GM18502 (cell line): Measurements from ENCODE around the gene ZSWIM8.
"Not testable (repeated sequence)": the region's sequence is repeated elsewhere in the genome, so short reads cannot be mapped to it uniquely, and the experiment has no call there.

Source experiments
- ATAC-seq: cut with Tn5 transposase; IDR thresholded peaks from one replicate; pipeline ENCODE4 v1.9.1; 2021; ENCODE audit warnings: mild to moderate bottlenecking; ENCODE audit not compliant: unreplicated experiment, poor library complexity

The ZSWIM8 gene

DNA sequence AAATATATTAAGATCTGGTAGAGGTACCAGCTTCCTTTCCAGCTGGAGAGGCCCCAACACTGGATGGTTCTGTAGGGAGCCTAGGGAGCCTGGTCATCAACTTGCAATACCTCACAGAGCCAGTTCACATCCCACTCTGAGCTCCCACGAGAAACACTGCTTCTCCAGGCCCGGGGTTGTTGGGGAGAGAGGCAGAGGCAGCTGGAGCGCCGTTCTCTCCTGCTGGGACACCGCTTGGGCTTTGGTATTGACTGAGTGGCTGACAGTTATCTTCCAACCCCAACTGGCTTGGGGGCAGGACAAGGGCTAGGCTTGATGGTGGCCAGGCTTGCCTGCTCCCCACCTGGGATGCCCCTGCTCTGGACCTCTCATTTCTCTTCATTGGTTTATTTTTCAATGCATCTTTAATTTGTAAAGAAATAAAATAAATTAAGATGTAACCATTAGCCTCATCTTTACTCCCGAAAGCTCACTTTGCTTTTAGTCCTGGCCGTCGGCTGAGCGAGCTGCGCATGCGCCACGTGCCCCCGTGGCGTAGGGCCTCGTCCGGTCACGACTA, 13.6 kb upstream of the ZSWIM8 start:
- peak; percentile 42 for ATAC-seq

DNA sequence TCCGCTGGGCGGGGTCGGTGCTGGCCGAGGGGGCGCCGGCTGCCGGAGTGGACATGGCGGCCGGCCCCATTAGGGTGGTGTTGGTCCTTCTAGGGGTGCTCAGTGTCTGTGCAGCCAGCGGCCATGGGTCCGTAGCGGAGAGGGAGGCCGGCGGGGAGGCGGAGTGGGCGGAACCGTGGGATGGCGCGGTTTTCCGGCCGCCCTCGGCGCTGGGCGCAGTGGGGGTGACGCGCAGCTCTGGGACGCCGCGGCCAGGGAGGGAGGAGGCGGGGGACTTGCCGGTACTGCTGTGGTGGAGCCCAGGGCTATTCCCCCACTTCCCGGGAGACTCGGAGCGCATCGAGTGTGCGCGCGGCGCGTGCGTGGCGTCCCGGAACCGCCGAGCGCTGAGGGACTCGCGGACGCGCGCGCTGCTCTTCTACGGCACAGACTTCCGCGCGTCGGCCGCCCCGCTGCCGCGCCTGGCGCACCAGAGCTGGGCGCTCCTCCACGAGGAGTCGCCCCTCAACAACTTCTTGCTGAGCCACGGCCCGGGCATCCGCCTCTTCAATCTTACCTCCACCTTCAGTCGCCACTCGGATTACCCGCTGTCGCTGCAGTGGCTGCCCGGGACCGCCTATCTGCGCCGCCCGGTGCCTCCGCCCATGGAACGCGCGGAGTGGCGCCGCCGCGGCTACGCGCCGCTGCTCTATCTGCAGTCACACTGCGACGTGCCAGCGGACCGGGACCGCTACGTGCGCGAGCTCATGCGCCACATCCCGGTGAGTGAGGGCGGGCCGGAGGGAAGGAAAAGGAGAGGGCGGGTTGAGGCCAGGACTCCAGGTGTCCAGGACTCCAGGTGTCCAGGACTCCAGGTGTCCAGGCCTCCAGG, 12.9 kb upstream of the ZSWIM8 start:
- ATAC-seq: peak; percentile 67

DNA sequence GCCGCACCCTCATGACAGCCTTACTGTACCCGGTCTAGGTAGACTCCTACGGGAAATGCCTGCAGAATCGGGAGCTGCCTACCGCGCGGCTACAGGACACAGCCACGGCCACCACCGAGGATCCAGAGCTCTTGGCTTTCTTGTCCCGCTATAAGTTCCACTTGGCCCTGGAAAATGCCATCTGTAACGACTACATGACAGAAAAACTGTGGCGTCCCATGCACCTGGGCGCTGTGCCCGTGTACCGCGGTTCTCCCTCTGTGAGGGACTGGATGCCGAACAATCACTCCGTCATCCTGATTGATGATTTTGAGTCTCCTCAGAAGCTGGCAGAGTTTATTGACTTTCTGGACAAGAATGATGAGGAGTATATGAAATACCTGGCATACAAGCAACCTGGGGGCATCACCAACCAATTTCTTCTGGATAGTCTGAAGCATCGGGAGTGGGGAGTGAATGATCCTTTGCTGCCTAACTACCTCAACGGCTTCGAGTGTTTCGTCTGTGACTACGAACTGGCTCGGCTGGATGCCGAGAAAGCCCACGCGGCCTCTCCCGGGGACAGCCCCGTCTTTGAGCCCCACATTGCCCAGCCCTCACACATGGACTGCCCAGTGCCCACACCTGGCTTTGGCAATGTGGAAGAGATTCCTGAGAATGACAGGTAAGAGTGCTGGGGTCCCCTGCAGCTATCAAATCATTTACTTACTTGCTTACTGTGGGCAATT, 12.1 kb upstream of the ZSWIM8 start:
- ATAC-seq: peak; percentile 2

DNA sequence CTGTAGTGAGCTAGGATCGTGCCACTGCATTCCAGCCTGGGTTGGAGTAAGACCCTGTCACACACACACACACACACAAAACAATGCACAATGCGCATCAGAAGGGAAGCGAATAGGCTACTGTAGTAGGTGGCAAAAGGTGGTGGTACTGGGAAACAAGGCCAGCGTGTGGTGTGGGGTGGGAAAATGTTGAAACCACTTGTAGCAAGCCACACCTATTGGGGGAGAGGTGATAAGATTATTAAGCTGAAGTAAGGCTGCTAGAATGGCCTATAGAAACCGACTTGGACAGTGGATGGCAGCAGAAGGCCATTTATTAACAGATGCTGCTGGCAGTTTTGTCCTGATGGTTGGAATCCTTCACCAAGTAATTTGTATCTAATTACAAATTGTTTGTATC, 10.8 kb upstream of the ZSWIM8 start:
- no peak for ATAC-seq

DNA sequence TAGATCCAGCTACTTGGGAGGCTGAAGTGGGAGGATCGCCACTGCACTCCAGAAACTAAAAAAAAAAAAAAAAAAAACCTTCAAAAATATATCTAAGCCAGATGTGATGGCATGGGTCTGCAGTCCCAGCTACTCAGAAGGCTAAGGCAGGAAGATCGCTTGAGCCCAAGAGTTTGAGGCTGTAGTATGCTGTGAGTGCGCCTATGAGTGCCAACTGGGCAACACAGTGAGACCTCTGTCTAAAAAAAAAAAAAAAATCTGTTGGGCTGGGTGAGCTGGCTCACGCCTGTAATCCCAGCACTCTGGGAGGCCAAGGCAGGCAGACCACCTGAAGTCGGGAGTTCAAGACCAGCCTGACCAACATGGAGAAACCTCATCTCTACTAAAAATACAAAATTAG, 6.4 kb upstream of the ZSWIM8 start:
- no peak for ATAC-seq

DNA sequence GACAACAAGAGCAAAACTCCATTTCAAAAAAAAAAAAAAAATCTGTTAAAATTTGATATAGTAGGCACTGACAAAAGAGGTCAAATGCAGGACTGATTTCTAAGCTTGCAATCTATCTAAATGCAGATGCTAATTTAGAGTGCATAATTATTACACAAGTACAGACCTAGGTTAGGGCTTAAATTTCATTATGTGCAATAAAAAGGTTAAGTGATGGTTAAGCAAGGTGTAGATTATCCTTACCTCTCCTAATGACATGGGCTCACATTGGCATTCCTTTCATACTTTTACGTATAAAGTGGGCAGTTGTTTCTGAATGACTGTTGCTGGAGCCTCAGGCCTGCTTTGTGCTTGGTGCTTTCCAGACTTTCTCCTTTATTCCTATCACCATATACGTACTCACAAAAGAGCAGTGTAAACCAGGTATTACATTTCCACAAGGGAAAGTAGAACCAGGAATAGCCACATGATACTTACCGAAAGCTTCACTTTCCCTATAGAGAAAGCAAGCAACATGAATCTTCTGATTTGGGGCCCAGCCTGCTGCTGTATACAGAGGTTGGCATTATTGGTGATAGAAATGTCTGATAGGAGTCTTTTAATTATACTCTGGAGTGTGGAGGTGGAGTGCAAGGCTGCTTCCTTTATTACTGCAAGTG, 5.7 kb upstream of the ZSWIM8 start:
- ATAC-seq: no peak

DNA sequence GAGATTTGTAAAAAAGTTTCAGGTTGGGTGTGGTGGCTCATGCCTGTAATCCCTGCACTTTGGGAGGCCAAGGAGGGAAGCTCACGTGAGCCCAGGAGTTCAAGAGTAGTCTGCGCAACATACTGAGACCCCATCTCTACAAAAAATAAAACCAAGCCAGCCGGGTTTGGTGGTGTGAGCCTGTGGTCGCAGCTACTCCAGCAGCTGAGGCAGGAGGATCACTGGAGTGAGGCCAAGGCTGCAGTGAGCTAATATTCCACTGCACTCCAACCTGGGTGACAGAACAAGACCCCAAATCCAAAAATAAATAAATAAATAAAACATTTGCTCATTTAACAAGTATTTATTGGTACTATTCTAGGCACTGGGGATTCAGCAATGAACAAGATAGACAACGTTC, 5.1 kb upstream of the ZSWIM8 start:
- no peak for ATAC-seq

DNA sequence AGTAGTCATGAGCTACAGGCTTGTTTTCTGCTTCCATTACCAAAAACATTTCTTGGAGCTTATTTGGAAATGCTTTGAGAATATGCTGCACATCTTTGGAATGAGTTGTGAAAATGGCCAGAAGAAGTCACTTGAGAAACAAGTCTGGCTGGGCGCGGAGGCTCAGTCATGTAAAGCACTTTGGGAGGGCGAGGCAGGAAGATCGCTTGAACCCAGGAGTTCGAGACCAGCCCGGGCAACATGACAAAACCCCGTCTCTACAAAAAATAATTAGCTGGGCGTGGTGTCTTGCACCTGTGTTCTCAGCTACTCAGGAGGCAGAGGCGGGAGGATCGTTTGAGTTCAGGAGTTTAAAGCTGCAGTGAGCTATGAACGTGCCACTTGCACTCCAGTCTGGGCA, 4.4 kb upstream of the ZSWIM8 start:
- no peak for ATAC-seq

DNA sequence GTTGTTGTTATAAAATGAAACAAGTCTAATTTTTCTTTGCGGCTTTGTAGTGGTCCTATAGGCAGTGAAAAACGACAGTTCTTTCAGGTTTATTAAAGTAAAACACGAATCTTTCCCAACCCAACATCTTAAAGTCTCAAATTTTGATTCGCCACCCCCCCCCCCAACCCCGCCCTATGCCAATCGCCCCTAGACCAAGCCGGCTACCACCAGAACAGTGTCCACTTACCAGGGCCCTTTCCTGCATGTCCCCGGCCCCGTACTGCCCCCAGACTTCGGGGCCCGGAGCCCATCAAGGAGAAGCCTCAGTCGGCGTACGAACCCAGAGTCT, 3.9 kb upstream of the ZSWIM8 start:
- ATAC-seq: no peak

DNA sequence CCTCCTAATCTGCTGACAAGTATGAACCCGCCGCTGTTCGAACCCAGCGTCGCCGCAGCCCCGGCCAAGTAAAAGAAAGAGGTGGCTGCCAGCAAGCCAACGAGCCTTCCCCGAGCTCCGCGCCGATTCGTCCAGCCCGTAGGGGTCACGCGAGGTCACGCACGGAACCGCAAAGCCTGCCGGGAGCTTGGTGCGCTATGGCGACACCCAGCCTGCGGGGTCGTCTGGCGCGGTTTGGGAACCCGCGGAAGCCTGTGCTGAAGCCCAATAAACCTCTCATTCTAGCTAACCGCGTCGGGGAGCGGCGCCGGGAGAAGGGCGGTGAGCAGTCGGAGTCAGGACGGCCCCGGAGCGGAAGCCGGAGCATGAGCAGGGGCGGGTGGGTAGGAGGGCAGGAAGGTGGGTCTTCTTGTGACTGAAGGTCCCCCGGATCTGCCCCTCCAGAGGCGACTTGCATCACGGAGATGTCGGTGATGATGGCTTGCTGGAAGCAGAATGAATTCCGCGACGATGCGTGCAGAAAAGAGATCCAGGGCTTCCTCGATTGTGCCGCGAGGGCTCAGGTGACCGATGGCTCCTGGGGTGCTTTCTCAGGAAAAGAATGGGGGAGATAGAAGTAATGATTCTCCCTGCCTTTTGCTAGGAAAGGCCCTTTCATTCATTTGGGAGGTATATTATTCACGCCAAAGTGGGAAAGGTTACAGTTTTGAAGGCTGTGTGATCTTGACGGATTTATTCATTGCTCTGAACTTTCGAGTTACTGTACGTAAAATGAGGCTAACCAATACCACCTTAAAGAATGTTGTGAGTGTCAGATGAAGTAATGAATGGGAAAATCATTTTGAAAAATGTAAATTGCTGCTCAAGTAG, 3.3 kb upstream of the ZSWIM8 start, which contains the start of gene CHCHD1:
CHCHD1 (plus strand) TSS at position 170 of the 870 bp plus-strand sequence; CDS start at position 198, 28 bp downstream.
- ATAC-seq: peak; percentile 63

DNA sequence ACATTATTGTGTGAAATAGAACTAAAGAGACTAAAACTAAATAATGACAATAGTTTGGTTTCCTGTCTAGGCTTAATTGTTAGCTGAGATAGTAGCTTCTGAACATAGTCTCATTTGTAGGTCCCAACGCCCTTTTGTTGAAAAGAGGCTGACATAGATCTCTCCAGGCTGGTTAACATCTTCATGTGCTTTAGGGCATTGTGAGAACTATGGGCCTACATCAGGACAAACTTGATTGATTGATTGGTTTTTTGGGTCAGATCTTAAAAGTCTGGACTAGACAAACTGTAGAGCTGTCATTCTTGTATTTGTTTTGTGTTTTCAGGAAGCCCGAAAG, 2.7 kb upstream of the ZSWIM8 start:
- no peak for ATAC-seq

DNA sequence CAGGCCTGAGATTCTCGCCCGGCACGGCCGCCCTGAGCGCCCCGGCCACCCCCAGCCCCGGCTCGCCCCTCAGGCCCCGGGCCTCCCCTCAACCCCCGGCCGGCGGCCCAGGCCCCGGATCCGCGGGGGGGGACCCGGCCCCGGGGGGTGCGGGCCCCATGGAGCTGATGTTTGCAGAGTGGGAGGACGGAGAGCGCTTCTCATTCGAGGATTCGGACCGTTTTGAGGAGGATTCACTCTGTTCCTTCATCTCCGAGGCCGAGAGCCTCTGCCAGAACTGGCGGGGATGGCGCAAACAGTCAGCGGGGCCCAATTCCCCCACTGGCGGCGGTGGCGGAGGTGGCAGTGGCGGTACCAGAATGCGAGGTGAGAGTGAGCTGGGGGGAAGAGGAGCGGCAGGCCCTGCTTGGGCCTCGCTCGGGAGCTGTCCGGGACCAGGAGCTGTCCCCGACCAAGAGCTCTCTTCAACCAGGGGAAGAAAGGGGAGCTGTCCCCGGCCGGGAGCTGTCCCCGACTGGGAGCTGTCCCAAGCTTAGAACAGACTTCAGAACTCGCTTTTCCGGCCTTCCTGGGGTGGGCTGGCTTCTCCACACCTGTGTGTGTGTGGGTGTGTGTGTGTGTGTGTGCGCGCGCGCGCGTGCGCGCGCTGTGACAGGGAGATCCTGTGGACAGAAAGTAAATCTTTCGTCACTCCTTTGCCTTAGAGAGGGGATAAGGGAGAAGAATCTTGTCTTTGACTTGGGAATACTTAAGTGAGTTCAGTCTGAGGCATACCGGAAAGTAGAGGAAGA, 510 bp downstream of the ZSWIM8 start:
- peak; percentile 28 for ATAC-seq

DNA sequence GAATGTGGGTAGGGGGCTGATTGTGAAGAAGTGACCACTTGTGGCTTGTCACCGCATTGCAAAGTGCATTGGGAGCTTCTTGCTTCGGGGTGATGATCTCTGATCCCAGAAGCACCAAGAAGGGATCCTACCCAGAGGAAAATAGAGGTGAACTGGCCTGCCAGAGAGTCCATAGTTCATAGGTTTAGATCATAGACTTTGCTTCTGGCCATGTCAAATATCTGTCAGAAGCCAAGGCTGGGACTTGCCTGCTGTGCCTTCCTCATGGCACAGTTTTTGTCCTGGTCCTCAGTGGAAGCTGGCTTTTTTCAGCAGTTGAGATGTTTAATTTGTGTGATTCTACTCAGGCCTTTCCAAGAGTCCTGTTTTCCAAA, 1.1 kb downstream of the ZSWIM8 start:
- ATAC-seq: no peak

DNA sequence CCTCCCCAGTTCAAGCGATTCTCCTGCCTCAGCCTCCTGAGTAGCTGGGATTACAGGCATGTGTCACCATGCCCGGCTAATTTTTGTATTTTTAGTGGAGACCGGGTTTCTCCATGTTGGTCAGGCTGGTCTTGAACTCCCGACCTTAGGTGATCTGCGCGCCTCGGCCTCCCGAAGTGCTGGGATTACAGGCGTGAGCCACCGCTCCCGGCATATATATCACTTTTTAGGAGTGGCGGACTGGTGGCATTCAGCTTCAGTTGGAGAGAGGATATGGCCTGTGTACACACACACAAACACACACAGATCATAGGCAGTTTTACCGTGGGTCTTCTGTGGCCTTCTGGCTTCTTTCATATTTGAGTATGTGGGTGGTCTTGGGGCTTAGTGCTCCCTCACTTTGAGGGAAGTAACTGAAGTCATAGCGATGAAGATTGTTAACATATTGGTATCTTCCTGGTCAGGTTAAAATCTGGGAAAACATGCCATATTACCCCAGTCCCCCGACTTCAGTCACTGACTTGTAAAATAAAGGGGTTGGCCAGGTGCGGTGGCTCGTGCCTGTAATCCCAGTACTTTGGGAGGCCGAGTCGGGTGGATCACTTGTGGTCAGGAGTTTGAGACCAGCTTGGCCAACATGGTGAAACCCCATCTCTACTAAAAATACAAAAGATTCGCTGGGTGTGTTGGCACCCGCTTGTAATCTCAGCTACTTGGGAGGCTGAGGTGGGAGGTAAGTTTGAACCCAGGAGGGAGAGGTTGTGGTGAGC, 1.8 kb downstream of the ZSWIM8 start:
- ATAC-seq: not testable (repeated sequence)

DNA sequence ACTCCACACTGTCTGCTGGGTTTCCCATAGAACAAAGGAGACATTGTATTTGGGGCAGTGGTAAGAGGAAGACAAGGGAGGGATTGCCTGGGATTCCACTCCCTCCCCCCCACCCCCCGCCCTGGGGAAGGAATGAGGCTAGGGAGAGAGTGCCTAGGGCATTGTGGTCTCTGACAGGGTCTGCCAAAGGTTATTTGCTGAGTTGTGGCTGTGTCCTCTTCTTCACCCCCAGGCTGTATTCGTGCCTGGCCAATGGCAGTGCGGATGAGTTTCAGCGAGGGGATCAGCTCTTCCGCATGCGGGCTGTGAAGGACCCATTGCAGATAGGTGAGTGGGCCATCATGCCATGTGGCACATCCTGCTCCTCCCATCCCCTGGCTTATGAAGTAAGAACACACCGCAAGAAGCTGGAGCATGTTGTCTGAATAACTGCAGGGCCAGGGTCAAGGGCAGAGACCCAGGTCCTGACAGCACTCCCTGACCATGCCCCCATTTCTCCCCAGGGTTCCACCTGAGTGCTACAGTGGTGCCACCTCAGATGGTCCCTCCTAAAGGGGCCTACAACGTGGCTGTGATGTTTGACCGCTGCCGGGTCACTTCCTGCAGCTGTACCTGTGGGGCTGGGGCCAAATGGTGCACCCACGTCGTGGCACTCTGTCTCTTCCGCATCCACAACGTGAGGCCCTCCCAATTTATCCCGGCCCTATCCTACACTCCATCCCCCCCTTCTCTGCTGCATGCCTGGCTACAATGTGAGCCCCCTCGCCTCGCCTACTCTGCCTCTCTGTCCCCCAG, 3.7 kb downstream of the ZSWIM8 start:
- no peak for ATAC-seq

DNA sequence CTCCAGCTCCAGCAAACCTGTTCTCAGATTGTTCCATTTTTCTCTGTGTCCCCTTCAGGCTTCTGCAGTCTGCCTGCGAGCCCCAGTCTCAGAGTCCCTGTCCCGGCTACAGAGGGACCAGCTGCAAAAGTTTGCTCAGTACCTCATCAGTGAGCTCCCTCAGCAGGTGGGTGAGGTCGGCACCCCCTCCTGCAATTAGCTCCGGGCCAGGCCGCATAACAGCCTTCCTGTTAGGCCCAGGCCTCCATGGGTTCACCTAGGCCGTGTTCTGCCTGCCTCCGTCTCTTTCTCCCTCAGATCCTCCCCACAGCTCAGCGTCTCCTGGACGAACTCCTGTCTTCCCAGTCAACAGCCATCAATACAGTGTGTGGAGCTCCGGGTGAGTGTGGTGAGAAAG, 4.3 kb downstream of the ZSWIM8 start:
- ATAC-seq: no peak

DNA sequence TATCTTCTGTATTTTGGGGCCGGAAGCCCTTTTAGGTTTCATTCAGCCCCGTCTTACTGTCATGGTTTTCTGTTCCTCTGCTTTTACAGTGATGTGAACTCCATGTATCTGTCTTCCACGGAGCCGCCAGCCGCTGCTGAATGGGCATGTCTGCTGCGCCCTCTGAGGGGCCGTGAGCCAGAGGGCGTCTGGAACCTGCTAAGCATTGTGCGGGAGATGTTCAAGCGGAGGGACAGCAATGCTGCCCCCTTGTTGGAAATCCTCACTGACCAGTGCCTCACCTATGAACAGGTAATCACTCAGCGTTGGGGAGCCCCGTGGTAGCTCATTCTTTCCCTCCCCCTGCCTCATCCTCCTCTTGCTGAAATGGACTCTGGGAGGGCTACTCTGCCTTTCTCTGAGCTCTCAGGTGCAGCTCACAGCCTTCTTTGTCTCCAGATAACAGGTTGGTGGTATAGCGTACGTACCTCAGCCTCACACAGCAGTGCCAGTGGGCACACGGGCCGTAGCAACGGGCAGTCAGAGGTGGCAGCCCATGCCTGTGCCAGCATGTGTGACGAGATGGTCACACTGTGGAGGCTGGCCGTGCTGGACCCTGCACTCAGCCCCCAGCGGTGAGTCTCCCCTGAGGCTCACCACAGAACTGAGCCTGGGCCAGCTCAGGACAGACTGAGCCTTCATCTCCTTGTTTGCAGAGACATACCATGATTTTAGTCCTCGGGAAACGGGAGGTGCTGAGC, 5.7 kb downstream of the ZSWIM8 start:
- no peak for ATAC-seq
